Measurements from ENCODE around the gene HBP1.
"Not testable (repeated sequence)": the region's sequence is repeated elsewhere in the genome, so short reads cannot be mapped to it uniquely, and the experiment has no call there.

Gene HBP1, protein sequence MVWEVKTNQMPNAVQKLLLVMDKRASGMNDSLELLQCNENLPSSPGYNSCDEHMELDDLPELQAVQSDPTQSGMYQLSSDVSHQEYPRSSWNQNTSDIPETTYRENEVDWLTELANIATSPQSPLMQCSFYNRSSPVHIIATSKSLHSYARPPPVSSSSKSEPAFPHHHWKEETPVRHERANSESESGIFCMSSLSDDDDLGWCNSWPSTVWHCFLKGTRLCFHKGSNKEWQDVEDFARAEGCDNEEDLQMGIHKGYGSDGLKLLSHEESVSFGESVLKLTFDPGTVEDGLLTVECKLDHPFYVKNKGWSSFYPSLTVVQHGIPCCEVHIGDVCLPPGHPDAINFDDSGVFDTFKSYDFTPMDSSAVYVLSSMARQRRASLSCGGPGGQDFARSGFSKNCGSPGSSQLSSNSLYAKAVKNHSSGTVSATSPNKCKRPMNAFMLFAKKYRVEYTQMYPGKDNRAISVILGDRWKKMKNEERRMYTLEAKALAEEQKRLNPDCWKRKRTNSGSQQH

DNA sequence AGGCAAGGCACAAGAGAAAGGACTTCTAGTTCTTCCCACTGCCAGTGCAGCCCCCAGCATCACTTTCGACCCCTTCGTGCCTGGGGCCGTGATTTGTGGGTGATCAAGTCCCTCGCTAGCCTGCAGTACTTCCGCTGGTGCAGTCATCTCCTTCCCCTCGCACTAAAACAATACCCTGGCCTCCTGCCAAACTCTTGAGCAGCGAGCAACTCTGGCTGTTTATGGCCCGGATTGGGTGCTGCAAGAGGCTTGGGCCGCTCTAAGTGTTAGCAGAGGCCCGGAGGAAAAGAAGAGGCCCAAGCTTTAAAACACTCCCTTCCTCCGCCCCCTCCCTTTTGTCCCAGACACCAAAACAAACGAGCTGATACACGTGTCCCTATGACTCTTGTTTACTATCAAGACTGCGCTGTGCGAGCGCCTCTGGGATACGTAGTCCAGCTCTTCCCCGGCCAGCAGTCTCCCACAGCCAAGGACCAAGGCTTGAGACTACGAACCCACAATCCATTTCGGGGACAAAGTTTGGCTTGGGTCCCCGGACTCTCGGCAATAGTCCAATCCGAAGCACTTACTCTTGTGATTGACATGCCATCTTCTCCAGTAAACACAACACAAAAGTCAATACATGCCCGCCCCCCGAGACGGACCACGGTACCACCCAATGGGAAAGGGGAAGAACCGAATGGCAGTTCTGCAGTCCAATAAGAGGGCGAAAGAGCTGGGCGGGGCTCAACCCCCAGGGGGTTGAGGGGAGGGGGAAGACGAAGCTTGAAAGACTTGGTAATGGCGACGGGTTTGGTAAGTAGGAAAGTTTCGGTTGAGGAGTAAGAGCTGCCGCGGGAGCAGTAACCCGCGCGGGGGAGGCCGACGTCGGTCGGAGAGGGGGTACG lies at the start of gene HBP1:
Gene HBP1, plus strand, starts transcription at position 771 of the 887 bp plus-strand sequence. CDS start 10,891 bp downstream, outside the sequence.
- peak; percentile 99 for FAIRE-seq

DNA sequence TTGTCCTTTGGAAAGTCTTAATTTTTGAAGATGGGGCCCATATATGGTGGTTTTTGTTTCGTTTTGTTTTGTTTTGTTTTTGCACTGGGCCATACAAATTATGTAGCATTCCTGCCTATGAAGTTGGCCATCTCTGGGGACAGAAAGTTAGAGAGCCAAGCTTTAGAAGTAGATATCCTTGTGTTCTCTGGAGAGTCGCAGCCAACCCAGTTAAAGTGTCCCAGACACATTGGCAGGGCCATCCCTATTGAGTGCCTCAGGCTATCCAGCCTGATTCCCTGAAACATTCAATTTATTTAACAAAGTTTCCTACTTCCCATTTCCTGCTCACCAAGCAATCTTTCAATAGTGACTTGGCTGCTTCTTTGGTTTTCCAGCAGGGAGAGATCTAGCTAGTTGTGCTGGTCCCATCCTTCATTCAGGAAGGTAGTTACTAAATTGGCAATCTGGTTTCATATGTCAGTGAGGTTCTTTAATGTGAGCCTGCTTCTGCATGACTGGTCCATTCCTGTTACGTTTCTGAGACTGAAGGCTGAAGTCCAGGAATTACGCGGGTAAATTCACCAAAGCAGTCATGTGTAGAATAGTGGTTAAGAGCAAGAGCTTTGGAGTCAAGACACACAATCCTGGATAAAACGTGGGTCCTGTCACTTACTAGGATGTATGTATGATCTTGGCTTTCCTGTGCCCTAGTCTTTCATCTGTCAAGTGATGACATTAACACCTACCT lies 49.3 kb upstream of the HBP1 start:
- no peak for FAIRE-seq

DNA sequence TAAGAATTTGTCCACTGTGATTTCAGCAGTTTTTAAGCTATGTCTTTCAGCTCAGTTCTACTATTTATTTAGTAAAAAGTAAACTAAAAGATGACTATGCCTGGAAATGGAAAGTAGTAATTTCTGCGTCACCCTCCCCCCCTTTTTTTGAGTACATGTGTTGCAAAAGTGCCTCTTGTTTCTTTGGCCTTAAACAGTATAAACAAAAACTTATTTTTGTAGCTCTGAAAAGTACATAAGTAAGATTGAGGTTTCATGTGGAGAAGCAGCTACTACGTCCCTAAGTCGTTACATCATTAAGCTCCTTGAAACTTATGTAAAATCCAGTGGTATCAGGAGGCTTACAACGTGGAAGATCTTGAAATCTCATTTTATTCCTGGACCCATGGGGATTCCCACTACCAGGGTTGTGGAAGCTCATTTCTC lies 46.3 kb upstream of the HBP1 start:
- no peak for FAIRE-seq

DNA sequence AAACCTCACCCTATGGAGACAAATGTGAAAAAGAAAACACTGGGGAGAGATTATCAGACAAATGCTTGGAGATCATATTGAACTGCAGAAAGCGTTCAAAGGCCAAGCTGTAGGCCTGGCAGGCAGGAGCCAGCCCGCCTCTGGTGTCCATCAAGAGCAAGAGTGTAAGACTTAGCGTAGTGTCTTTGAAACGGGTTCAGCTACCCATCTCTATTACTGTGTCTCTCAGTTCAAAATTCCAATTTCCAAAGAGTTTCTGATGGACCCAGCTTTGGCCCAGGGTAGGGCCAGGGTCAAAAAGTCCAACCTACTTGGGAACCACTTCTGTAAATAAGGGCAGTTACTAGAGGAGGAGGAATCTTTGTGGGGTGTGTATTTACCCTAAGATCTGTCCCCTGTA lies 45.4 kb upstream of the HBP1 start:
- FAIRE-seq = no peak

DNA sequence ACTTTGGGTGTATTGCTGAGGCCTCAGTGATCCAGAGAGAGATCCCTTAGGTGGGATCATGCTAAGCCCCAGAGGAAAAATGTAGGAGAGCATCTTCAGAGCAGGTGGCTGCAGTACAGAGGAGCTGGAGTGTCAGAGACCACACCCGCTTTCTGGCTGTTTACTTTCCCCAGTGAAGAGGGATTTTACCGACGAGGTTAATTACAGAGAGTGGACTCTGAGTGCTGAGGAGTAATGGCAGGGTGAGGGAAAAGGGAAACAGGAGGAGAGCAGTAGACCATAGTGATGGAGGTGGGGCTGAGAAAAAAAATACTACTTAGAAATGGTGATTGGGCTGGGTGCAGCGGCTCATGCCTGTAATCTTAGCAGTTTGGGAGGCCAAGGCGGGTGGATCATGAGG lies 43.3 kb upstream of the HBP1 start:
- no peak for FAIRE-seq

DNA sequence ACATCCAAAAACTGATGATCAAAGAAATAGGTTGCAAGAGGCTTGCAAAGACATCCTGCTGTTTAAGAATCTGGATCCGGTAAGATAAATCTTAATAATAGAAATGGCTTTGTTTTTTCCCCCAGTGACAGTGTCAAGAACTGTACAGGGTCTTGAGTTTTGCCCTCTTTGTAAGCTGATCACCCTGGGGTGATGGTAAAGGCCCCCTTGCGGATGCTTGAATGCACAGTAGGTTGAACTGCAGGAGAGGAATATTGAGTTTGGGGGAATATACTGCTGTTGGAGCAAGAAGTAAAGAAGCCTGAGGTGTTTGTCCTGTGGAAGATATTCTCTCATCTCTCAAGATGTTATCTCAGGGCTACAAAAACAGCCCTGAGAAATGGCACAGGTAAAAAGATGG lies 40.6 kb upstream of the HBP1 start:
- no peak for FAIRE-seq

DNA sequence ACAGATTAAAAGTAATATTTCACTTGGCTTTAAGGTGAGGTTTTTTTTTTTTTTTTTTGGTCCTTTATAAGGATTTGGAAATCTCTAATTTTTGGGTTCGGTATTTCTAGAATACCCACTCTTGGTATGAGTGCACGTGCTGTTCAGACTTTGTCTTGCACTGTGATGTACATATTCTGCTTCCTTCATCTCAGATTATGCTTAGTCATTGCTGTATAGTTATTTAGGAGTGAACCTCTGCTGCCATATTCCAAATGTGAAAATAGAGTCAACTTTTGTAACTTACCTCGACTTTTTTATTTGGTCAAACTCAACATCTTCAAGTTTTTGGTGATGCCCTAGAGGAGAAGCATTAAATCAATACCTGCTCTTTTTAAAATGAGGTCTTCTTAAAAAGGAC lies 40.1 kb upstream of the HBP1 start:
- no peak for FAIRE-seq

DNA sequence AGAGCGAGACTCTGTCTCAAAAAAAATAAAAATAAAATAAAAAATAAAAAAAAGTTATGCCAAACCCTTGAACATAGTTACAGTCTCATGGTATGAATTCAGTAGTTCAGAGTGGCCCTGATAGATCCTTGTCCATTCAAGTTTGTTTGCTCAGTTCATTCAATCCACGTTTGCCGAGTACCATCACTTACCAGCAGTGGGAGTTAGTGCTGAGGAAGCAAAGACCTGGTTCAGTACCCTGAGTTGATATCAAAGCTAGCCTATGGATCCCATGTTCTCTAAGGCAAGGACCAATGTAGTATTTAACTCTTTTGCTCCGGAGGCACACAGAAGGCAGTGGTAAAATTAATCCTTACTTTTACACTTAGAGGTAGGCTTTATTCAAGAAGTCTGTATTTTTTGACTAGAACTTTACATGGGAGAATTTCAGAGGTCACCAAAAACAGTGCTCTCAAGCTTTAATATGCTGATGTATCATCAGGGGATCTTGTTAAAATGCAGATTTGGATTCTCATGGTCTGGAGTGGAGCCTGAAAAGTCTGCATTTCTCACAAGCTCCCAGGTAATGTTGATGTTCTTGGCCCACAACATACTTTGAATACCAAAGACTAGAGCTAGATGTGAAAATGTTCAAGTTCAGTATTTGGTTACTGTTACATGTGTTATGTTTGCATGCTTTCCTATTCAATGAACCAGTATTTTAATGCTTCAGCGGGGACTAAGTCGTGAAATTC lies 38.1 kb upstream of the HBP1 start:
- FAIRE-seq = no peak

DNA sequence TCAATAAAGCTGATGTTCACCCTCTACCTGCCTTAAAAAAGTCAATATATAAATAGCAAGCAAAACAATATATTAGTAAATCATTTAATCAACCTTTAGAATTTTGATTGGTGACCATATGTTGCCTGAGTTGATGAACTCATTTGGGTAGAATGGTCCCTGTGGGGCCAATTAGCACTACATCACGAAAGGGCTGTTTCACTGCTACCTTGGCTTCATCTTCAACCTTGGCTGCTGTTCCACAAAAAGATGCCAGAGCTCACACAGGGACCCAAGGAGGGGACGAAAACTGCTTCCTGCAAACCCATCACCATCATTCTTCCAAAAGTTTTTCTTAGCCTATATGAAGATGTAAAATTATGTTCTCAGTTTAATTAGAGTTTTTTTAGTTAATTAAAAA lies 35.4 kb upstream of the HBP1 start:
- FAIRE-seq = no peak

DNA sequence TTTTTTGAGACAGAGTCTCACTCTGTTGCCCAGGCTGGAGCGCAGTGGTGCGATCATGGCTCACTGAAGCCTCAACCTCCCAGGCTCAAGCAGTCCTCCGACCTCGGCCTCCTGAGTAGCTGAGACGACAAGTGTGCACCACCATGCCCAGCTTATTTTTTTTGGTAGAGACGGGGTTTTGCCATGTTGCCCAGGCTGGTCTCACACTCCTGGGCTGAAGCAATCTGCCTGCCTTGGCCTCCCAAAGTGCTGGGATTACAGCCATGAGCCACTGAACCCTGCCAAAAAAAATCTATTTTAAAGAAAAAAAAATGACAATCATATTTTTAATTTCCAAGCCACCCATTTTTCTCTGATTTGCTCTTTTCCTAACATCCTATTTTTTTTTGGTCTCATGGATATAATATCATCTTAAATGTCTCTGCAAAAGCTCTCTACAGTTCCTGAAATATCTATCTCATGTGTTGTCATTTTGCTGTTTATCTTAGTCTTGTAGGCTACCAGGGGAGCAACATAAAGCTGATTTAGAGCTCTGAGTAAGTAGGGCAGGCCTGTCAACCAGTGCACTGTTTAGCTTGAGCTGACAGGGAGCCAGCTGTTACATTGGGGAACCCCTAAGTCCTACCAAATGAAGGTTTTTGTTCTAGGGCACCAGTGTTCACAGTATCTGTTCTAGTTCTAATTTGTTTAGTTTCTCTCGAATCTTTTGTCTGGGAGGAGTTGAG lies 29.9 kb upstream of the HBP1 start:
- FAIRE-seq = no peak

DNA sequence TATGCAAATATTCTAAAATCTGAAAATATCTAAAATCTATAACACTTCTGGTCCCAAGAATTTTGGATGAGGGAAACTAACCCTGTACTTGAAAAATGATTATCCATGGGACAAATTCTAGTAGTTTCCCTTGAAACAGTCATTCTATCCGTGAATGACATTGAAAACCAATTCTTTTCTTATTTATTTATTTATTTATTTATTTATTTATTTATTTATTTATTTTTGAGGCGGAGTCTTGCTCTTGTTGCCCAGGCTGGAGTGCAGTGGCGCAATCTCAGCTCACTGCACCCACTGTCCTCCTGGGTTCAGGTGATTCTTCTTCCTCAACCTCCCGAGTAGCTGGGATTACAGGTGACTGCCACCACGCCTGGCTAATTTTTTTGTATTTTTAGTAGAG lies 24.9 kb upstream of the HBP1 start:
- FAIRE-seq = not testable (repeated sequence)

DNA sequence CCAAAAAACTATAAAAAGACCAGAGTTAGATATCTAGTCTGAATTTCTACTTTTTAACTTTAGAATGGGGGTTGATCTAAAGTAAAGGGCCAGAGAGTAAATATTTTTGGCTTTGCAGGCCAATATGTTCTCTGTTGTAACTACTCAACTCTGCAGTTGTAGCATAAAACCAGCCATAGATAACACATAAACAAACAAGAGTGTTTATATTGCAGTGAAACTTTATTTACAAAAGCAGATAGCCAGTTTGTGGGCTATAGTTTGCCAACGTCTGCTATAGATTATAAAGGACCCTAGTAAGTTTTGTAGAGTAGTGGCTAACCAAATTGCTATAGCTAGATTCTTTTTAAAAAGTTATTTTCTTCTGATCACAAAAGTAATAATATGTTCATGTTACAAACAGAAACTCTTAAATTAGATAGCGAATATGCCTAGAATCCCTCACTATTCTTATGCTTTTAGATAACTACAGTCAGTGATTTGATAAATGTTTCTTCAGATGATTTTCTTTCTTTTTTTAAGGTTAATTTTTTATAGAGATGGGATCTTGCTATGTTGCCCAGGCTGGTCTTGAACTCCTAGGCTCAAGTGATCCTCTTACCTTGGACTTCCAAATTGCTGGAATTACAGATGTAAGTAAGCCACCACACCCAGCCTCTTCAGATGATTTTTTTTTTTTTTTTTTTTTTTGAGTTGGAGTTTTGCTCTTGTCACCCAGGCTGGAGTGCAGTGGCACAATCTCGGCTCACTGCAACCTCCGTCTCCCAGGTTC lies 23.6 kb upstream of the HBP1 start:
- no peak for FAIRE-seq

DNA sequence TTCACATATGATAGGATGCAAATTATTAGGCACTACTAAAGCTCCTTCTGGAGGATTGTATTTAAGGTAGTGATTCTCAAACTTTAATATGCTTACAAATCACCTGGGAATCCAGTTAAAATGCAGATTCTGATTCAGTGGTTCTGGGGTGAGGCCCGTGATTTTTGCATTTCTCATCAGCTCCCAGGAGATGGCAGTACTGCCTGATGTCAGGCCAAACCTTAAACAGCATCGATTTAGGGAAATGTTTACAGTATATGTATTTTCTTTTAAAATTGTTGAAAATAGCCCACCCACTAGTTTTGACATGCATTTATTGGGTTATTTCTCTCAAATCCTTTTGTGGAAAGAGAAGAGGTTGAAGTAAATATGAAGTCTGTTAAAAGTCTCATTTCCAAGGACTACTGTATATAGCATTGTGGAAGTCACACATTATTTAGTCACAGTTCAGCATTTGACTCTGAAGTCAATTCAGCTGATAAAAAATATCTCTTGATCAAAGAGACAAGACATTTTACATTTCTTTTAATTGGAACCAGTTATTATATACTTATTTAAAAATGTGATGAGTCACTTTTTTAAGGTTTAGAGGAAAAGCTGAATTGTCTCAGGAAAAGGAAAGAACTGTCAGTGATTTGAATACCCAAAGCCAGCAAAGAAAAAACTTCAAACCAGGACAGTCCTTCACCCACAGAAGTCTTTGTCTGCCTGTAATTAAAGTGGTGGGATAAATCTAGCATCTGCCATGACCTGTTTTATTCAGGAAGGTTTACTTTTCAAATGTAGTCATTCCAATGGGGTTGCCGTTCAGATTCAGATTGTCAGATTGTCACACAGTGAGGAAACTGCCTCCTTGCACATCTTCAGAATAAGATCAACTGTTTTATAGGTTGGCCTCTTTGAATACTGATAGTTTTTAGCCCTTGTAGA lies 21.1 kb upstream of the HBP1 start:
- peak; percentile 89 for FAIRE-seq

DNA sequence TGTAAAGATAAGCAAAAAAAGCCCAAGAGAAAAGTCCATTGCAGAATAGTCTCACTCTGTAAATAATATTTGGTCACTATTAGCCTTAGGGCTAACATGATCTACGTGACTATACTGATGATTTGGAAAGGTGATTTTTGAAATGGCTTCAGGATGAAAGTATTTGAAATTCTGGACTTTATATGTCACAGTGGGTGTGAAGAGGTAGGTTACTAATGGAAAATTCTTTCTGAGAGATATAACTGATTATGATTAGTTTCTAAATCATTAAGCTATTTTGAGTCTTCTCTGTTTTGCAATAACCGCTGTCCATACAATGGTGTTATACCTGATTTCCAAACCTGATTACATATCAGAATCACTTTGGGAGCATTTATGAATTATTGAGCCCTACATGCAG lies 20.1 kb upstream of the HBP1 start:
- no peak for FAIRE-seq

DNA sequence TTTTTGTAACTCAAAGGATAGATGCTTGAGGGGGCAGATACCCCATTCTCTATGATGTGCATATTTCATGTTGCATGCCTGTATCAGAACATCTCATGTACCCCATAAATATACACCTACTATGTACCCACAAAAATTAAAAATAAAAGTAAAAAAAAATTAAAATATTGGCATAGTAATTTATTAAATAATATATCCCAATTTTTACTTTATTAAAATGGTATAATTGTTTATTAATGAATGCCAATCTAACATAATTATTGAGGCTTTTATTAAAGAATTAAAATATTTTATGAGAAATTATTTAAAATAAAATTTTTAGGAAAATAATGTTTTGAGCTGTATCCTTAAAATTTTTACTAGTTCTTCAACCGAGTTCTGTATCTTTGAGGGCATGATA lies 18.9 kb upstream of the HBP1 start:
- FAIRE-seq = peak; percentile 95

DNA sequence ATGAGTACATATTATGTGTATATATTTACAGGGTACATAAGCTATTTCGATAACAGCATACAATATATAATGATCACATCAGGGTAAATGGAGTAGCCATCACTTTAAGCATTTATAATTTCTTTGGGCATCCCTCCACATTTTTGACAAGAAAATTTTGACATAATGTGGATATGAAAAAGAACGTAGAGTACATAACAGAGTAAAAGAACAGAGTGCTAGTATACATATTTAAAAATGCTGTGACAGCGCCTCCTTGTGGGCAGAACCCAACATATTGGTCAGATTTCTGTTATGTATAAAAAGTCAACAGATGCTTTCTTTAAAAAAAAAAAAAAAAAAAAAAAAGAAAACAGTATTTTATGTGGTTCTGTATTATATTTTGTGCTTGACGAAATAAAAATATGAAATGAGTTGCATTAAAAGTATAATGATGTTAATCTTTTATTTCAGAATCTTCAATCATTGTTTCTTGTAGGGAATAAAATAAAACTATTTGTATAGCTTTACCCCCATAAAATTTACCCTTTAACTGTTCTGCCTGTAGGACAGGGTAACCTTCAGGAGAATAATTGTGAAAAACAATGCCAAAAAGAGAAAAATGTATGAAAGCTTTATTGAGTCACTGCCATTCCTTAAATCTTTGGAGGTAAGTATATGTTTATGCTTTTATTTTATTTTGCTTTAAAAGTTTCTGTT lies 18.3 kb upstream of the HBP1 start:
- peak; percentile 98 for FAIRE-seq

DNA sequence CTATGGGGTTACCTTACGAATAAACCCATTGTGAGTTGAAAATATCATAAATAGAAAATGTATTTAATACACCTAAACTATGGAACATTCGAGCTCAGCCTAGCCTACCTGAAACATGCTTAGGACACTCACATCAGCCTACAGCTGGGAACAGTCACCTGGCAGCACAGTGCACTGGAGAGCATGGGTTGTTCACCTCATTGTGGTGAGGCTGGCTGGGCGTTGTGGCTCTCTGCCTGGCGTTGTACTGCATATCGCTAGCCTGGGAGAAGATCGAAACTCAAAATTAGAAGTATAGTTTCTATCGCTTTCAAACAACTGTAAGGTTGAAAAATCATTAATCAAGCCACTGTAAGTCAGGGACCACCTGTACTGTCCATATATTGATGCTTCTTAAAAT lies 17.3 kb upstream of the HBP1 start:
- no peak for FAIRE-seq

DNA sequence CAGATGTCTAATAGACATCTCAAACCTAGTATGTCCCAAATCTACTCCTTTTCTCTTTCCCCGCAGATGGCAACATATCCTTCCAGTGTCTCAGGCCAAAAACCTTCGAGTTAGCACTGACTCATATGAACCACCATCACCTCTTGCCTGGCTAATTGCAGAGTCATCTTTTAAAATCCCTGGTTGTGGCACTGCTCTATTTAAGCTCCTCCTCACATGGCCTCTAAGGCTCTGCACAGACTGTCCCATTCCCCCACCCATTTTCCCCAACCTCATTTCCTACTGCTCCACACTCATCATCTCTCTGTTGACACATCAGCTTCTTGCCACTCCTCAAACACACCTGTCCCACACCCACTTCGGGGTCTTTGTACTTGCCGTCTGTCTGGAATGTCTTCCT lies 16.8 kb upstream of the HBP1 start:
- no peak for FAIRE-seq

DNA sequence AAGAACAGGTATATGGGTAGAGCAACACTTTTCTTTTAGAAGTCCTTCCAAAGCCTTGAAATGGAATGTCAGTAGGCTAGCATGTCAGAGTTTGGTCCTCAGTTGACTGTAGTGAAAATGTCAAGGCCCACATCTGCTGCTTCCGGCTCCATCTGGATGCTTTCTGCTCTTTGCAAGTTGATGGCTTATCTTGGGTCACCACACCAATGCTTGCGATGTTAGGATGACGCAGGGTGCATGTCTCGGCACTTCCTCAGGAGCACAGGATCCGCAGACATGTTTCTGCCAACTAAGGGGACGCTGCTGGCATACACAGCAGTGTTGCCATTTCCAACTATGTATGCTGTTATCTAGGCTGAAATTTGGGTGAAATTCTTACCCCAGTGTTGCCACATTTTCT lies 14.0 kb upstream of the HBP1 start:
- FAIRE-seq = no peak
